Mucosa of descending colon (tissue), 3 donors: ENCODE data around the gene PFKFB1. TPM values are rescaled to one million over a fixed set of nuclear protein-coding genes. Genes with fewer than 3 reads are reported as not detected.

ENCODE experiments used
- ATAC-seq: fragments of 200-7000 bp; cut with Tn5 transposase; one replicate; pipeline ENCODE4 v1.9.1; 2020; ENCODE audit warnings: mild to moderate bottlenecking, moderate library complexity
- DNase-seq, 3 donors: peaks; one replicate each; pipeline ENCODE4 v3.0.0-alpha.2; 2020
- H3K36me3 ChIP-seq: fragments of 200-600 bp; one replicate; pipeline ENCODE4 v1.8.0; 2021; ENCODE audit warnings: low read depth, mild to moderate bottlenecking
- H3K4me1 ChIP-seq: fragments of 200-600 bp; one replicate; pipeline ENCODE4 v1.8.0; 2021; ENCODE audit warnings: low read depth, mild to moderate bottlenecking
- H3K4me3 ChIP-seq: fragments of 200-600 bp; one replicate; pipeline ENCODE4 v1.8.0; 2021; ENCODE audit warnings: mild to moderate bottlenecking
- H3K9me3 ChIP-seq: fragments of 200-600 bp; one replicate; pipeline ENCODE4 v1.8.0; 2021; ENCODE audit warnings: mild to moderate bottlenecking
- intact Hi-C, 2 donors: fragments of 100-400 bp; cut with DNase I in 1 of 2; cut with micrococcal nuclease in 1 of 2; formaldehyde crosslinking; loops; one replicate each; pipeline versions ENCODE4 v1.11.0 to v1.11.1; 2022; cut with DNase I, micrococcal nuclease
- total RNA-seq, 3 donors: library from RNA; stranded (reverse); fragmentation: NEBNext Ultra II Directional in 2 of 3; extraction: Animal tissue kit (Norgen Biotek cat#: 25700) in 2 of 3; gene quantifications; one replicate each; pipeline versions ENCODE4 v1.2.1 to v1.2.4, GENCODE V29; 2021 to 2023
- TF ChIP-seq, protein P1 (sequence below): fragments of 200-600 bp; IDR thresholded peaks from one replicate; pipeline ENCODE4 v1.8.0; 2022; ENCODE audit warnings: antibody characterized with exemption, mild to moderate bottlenecking
- donor health status: DM: no; HTN: no; CAD: no; lungs with moderate emphysema.
- donor health status: DM: no; HTN: no; CAD: no.
- donor health status: DM: no; HTN: yes; CAD: no.

The PFKFB1 gene
- total RNA-seq, 3 donors from 2014 or later = 0.19 to 0.29 TPM; not detected in 1

DNA sequence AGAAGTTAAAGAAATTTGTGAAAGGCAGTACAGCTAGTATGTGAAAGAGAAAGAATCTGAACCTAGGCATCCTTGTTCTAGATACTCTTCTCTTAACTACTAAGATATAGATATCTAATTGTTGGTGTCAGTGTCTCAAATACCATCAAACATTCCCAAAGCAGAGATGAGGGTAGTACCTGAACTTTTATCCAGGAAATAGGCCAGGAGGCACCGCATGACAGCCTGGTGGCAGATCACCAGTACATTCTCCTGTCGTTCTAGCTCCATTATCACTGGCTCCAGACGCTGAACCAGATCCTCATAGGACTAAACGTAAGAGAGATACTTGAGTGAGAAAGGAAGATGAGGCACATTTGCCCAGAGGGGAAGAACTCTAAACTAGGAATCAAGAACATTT, 56.6 kb downstream of the PFKFB1 start:
- intact Hi-C loops = no loop called here
- DNase-seq = no peak
- no peaks in the 10 kb centered on the region for H3K4me1 ChIP-seq
- H3K9me3 ChIP-seq = no peaks in the 10 kb centered on the region
- no peak for ATAC-seq
- TF ChIP-seq, protein P1, sequence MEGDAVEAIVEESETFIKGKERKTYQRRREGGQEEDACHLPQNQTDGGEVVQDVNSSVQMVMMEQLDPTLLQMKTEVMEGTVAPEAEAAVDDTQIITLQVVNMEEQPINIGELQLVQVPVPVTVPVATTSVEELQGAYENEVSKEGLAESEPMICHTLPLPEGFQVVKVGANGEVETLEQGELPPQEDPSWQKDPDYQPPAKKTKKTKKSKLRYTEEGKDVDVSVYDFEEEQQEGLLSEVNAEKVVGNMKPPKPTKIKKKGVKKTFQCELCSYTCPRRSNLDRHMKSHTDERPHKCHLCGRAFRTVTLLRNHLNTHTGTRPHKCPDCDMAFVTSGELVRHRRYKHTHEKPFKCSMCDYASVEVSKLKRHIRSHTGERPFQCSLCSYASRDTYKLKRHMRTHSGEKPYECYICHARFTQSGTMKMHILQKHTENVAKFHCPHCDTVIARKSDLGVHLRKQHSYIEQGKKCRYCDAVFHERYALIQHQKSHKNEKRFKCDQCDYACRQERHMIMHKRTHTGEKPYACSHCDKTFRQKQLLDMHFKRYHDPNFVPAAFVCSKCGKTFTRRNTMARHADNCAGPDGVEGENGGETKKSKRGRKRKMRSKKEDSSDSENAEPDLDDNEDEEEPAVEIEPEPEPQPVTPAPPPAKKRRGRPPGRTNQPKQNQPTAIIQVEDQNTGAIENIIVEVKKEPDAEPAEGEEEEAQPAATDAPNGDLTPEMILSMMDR = no peak
- H3K36me3 ChIP-seq = no peaks in the 10 kb centered on the region
- H3K4me3 ChIP-seq = no peak overlapping the region

DNA sequence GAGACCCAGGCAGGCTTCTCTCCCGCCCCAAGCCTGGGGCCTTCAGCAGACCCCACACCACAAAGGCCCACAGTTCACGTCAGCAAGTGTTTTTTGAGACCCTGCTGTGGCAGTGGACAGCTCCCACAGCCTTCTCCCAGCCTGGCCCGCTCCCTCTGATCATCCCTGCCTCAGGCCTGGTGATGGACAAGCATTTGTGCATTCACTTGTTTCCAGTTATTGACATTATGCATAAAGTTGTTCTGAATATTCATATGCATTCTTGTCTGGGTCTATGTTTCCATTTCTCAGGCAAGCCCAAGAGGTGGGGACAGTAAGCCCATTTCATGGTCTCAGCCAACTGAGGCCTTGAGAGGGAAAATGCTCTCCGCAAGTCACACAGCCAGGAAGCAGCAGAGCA, 58.7 kb downstream of the PFKFB1 start:
- intact Hi-C loops = no loop called here
- DNase-seq (no peak), ATAC-seq (no peak)
- TF ChIP-seq, protein P1 = no peak
- Histone ChIP-seq H3K36me3 (no peaks in the 10 kb centered on the region), H3K4me1 (no peaks in the 10 kb centered on the region), H3K4me3 (no peak overlapping the region), H3K9me3 (no peaks in the 10 kb centered on the region)

DNA sequence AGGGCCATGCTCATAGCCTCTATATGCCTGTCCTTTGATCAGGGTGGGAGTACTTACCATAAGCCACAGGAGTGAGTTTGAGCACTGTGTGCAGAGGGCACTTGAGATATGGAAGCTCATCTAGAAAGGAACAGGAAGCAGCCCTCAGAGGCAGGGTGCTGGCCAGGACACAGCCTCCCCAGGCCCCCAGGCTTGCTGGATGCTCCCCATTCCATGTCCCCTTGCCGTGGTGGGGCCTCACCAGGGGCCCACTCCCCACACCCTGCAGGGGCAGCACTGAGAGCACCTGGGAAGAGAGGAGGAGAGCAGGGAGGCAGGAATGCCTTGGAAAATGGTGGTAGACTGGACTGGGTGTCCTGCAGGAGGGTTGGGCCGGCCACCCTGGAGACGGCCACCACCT, 59.1 kb downstream of the PFKFB1 start:
- ATAC-seq (no peak), DNase-seq (no peak)
- no peaks in the 10 kb centered on the region for H3K4me1 ChIP-seq
- TF ChIP-seq, protein P1 = no peak
- no peaks in the 10 kb centered on the region for H3K9me3 ChIP-seq
- intact Hi-C loops = no loop called here
- H3K4me3 ChIP-seq = no peak overlapping the region
- H3K36me3 ChIP-seq = no peaks in the 10 kb centered on the region

DNA sequence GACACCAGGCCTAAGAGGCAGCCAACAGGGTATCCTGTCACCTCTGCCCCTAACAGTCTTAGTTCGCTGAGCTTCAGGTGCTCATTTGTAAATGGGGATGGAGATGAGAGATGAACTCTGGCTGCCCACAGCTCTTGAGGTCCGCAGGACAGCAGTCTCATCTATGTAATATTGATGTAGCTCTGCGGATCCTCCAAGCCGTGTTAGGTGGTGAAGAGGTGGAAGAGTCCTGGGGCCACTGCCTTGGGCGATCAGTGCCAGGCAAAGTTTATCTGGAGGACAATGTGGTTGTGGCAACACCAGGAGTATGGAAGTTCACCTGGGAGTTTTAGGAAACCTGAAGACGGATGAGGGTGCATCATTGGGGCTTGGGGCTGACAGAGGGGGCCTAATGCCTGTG, 59.9 kb downstream of the PFKFB1 start:
- Histone ChIP-seq H3K4me3 (no peak overlapping the region), H3K9me3 (no peaks in the 10 kb centered on the region), H3K4me1 (no peaks in the 10 kb centered on the region), H3K36me3 (no peaks in the 10 kb centered on the region)
- intact Hi-C loops = no loop called here
- DNase-seq = no peak
- no peak for ATAC-seq
- TF ChIP-seq, protein P1 = no peak

DNA sequence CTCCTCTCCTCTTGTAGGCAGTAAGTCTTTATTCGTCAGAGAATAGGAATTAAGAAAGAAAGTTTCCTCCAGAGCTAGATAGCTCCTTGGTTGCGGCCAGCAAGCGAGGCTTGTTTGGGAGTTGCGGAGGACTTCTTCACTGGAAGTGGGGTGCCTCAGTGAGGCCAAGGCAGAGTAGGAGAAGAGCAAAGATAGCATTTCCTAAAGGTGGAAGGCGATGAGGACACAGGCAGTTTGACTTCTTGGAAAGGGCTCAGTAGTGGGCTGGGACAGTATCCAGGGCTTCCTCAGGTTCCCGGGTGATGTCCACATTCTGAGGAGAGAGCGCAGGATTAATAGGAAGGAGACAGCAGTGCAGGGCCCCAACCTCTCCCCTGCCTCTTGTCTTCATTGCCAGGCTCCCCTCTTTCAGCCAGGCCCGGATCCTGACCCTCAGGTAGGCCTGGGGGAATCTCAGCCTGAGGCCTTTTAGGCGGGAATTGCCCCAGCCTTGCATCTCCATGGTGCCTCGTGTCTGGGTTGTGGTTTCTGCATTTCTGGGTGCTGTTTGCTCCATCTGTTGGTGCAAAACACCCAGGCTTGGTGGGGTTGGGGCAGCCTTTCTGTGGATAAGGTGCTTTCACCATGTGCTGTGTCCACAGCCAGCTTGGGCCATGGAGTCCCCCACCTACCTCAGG, 60.7 kb downstream of the PFKFB1 start:
- no peak overlapping the region for H3K4me3 ChIP-seq
- H3K9me3 ChIP-seq = no peaks in the 10 kb centered on the region
- DNase-seq (no peak), ATAC-seq (no peak)
- no peaks in the 10 kb centered on the region for H3K4me1 ChIP-seq
- intact Hi-C loops = no loop called here
- H3K36me3 ChIP-seq = no peaks in the 10 kb centered on the region
- TF ChIP-seq, protein P1 = no peak

DNA sequence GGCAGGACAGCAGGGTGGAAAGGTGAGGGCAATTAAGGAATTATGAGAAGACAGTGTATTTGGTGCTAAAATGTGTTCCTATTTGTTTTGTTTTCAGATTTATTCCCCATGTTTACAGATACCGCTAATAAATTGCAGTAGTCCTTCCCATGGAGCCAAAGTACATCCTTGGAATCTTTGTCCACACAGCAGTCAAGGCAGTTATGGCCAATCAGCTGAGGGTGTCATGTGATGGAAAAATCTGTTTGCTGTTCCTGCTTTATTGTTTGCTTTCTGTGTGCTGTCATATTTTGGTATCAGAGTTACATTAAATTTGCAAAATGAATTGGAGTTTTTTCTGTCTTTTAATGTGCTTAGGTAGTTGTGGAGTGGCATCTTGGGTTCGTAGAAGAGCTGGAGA, 62.9 kb downstream of the PFKFB1 start:
- H3K4me3 ChIP-seq = no peak overlapping the region
- TF ChIP-seq, protein P1 = no peak
- H3K4me1 ChIP-seq = no peaks in the 10 kb centered on the region
- no peaks in the 10 kb centered on the region for H3K9me3 ChIP-seq
- intact Hi-C loops = no loop called here
- H3K36me3 ChIP-seq = no peaks in the 10 kb centered on the region
- no peak for ATAC-seq
- no peak for DNase-seq
